Calu3 (cell line): ENCODE data around the gene LRRC59. TPM values are rescaled to one million over a fixed set of nuclear protein-coding genes. Genes with fewer than 3 reads are reported as not detected.

Experiments used
- BruUV-seq: library from RNA; stranded (reverse); fragments of 400-500 nt; replicated peaks from 2 replicates; lab custom pipeline; 2021; lab: Mats Ljungman, UMichigan
- CTCF ChIA-PET: fragments of 300-600 bp; sonication (Branson Sonifier 250); formaldehyde crosslinking; loops from one replicate; lab custom pipeline; 2022; ENCODE audit warnings: antibody characterized with exemption; lab: Charles Lee
- DNase-seq: peaks from one replicate; pipeline ENCODE4 v3.0.0; 2022
- H3K27ac Mint-ChIP-seq: one replicate; pipeline ENCODE4 v1.8.0; 2022; ENCODE audit warnings: mixed read lengths; ENCODE audit not compliant: unreplicated experiment
- H3K27me3 Mint-ChIP-seq: one replicate; pipeline ENCODE4 v1.8.0; 2022; ENCODE audit warnings: mixed read lengths; ENCODE audit not compliant: unreplicated experiment
- H3K36me3 Mint-ChIP-seq: one replicate; pipeline ENCODE4 v1.8.0; 2022; ENCODE audit warnings: mild to moderate bottlenecking, moderate library complexity, mixed read lengths; ENCODE audit not compliant: insufficient read depth, unreplicated experiment
- H3K4me1 Mint-ChIP-seq: one replicate; pipeline ENCODE4 v1.8.0; 2022; ENCODE audit warnings: mild to moderate bottlenecking, low read depth, mixed read lengths; ENCODE audit not compliant: unreplicated experiment
- H3K4me3 Mint-ChIP-seq: one replicate; pipeline ENCODE4 v1.8.0; 2022; ENCODE audit warnings: mild to moderate bottlenecking, low read depth, moderate library complexity, mixed read lengths; ENCODE audit not compliant: unreplicated experiment
- H3K9me3 Mint-ChIP-seq: one replicate; pipeline ENCODE4 v1.8.0; 2022; ENCODE audit warnings: low read depth, mixed read lengths; ENCODE audit not compliant: unreplicated experiment
- intact Hi-C: fragments of 100-400 bp; cut with micrococcal nuclease; formaldehyde crosslinking; loops from one replicate; pipeline ENCODE4 v1.10.0; 2022; ENCODE audit not compliant: unreplicated experiment
- total RNA-seq: library from RNA; stranded (reverse); gene quantifications from 2 replicates; pipeline ENCODE4 v1.2.3, GENCODE V29; 2022
- TF ChIP-seq, protein P1 (sequence below): fragments of 200-600 bp; IDR thresholded peaks from one replicate; pipeline ENCODE4 v1.8.0; 2022; ENCODE audit warnings: antibody characterized with exemption; ENCODE audit not compliant: unreplicated experiment

The LRRC59 gene
- total RNA-seq, 1 experiment from 2014 or later: 212 TPM

- no peaks in the 10 kb centered on the region for H3K4me1 Mint-ChIP-seq
- no peaks in the 10 kb centered on the region for H3K27me3 Mint-ChIP-seq
- CTCF ChIA-PET: interaction anchor here (0.6 to 0.7 kb wide), 2 partner anchors 309 to 539 kb away, joined by 3 to 6 read pairs; no protein-coding TSS in a partner anchor
- peaks cover 86% of the 10 kb centered on the region for H3K36me3 Mint-ChIP-seq
- TF ChIP-seq, protein P1, sequence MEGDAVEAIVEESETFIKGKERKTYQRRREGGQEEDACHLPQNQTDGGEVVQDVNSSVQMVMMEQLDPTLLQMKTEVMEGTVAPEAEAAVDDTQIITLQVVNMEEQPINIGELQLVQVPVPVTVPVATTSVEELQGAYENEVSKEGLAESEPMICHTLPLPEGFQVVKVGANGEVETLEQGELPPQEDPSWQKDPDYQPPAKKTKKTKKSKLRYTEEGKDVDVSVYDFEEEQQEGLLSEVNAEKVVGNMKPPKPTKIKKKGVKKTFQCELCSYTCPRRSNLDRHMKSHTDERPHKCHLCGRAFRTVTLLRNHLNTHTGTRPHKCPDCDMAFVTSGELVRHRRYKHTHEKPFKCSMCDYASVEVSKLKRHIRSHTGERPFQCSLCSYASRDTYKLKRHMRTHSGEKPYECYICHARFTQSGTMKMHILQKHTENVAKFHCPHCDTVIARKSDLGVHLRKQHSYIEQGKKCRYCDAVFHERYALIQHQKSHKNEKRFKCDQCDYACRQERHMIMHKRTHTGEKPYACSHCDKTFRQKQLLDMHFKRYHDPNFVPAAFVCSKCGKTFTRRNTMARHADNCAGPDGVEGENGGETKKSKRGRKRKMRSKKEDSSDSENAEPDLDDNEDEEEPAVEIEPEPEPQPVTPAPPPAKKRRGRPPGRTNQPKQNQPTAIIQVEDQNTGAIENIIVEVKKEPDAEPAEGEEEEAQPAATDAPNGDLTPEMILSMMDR: no peak
- no peak overlapping the region for H3K27ac Mint-ChIP-seq
- DNase-seq: no peak
- H3K4me3 Mint-ChIP-seq: no peak overlapping the region
- intact Hi-C loops: no loop called here
- no TSS peak for BruUV-seq
- no peaks in the 10 kb centered on the region for H3K9me3 Mint-ChIP-seq
Observed at GRCh38 chr17:50382931-50383330, 14.4 kb downstream of the LRRC59 start.

- Mint-ChIP-seq H3K36me3 (peaks cover 81% of the 10 kb centered on the region), H3K27ac (no peak overlapping the region), H3K4me3 (no peak overlapping the region), H3K4me1 (no peaks in the 10 kb centered on the region), H3K27me3 (no peaks in the 10 kb centered on the region), H3K9me3 (no peaks in the 10 kb centered on the region)
- DNase-seq: no peak
- CTCF ChIA-PET: interaction anchor here (0.6 to 1.3 kb wide), 2 partner anchors 15 to 67 kb away, joined by 6 to 11 read pairs; partner anchors contain the start of gene LRRC59
- TF ChIP-seq, protein P1: no peak
- BruUV-seq: no TSS peak
- intact Hi-C loops: no loop called here
Observed at GRCh38 chr17:50381920-50382319, 15.4 kb downstream of the LRRC59 start.

DNA sequence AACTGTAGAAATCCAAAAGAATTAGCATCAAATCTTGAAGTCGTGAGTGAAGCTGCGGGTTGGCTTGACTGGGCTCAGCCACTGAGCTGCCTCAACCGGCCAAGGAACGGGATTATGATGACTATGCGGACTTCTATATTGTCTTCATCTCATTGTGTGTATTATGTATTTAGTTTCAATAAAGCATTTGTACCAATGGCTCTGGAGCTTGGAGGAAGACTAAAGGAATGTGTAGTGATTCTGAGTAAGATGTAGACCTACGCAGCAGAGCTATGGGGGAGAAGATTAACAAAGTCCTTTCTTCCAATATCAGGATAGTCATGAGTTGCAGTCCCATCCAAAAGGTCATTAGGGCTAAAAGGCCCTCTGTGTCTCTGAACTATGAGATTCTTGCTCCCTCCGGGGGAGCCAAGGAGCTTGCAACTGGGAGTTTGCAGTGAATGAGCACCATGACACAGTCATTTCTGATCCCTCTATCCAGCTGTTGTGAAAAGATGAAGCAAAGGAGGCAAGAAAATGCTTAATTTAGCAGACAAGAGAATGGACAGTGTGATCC is 16.0 kb downstream of the LRRC59 start:
- H3K27me3 Mint-ChIP-seq: no peaks in the 10 kb centered on the region
- no peaks in the 10 kb centered on the region for H3K9me3 Mint-ChIP-seq
- DNase-seq: no peak
- CTCF ChIA-PET: interaction anchor here (0.6 to 1.3 kb wide), 2 partner anchors 16 to 68 kb away, joined by 6 to 11 read pairs; partner anchors contain the start of gene LRRC59
- TF ChIP-seq, protein P1: no peak
- intact Hi-C loops: no loop called here
- H3K4me3 Mint-ChIP-seq: no peak overlapping the region
- TSS peak; percentile 39 for BruUV-seq
- peaks cover 75% of the 10 kb centered on the region for H3K36me3 Mint-ChIP-seq
- H3K27ac Mint-ChIP-seq: no peak overlapping the region
- H3K4me1 Mint-ChIP-seq: no peaks in the 10 kb centered on the region

GRCh38 chr17:50380369-50381259 is 16.7 kb downstream of the LRRC59 start:
- BruUV-seq: no TSS peak
- CTCF ChIA-PET: interaction anchor here (0.5 to 1.3 kb wide), 2 partner anchors 16 to 17 kb away, joined by 5 to 11 read pairs; partner anchors contain the start of gene LRRC59

More at GRCh38 chr17:50380369-50381259, 16.7 kb downstream of the LRRC59 start:
- Mint-ChIP-seq H3K4me3 (no peak overlapping the region), H3K36me3 (peaks cover 70% of the 10 kb centered on the region), H3K4me1 (no peaks in the 10 kb centered on the region), H3K27me3 (no peaks in the 10 kb centered on the region), H3K9me3 (no peaks in the 10 kb centered on the region), H3K27ac (no peak overlapping the region)
- intact Hi-C loops: no loop called here
- DNase-seq: no peak
- TF ChIP-seq, protein P1: no peak
